K562 (cell line): Measurements from ENCODE around the gene HPN. TPM values are rescaled to one million over a fixed set of nuclear protein-coding genes. Genes with fewer than 3 reads are reported as not detected.

ENCODE experiments used
- ATAC-seq: fragments of 200-7000 bp; cut with Tn5 transposase; 3 replicates; pipeline ENCODE4 v1.9.1; 2020; ENCODE audit warnings: moderate library complexity
- BruUV-seq: library from RNA; stranded (reverse); fragments of 400-500 nt; replicated peaks from 2 replicates; lab custom pipeline; 2021; lab: Mats Ljungman, UMichigan
- CTCF ChIA-PET: fragments of 300-600 bp; formaldehyde crosslinking; extraction: SDS; loops from one replicate; lab custom pipeline; 2021; ENCODE audit warnings: low intra/inter-chr PET ratio; lab: Yijun Ruan, JAX
- POLR2A ChIA-PET: fragments of 300-600, 350-650 bp; sonication (Branson Sonifier 250); formaldehyde crosslinking; extraction: SDS; loops from one replicate; lab custom pipeline; 2021; ENCODE audit warnings: antibody characterized with exemption, inconsistent platforms; lab: Yijun Ruan, JAX
- DNase-seq, 4 experiments: peaks; one replicate each; pipeline versions ENCODE4 v3.0.0 to v3.0.0-alpha.2; 2011 to 2018; ENCODE audit warnings: low spot score in 3 of 4, mixed read lengths in 3 of 4; ENCODE audit errors: extremely low read depth in 1 of 4
- FAIRE-seq: peaks from 2 replicates; lab custom pipeline; 2011; peaks lifted over from hg19 to GRCh38; lab: Jason Lieb, UNC
- H2AFZ ChIP-seq: 2 replicates; pipeline ENCODE4 v1.6.0; 2011; ENCODE audit warnings: low read depth, low read length, control low read depth, inconsistent platforms
- H3K27ac ChIP-seq: fragments of 200-600 bp; 3 replicates; pipeline ENCODE4 v1.8.0; 2011; ENCODE audit warnings: low read depth, mild to moderate bottlenecking, control low read depth, inconsistent platforms, low read length, moderate library complexity, mixed read lengths; ENCODE audit errors: extremely low read depth
- H3K27me3 ChIP-seq, 2 experiments: fragments of 300-600 bp in 1 of 2; 2 replicates in 1 of 2; 3 replicates in 1 of 2; pipeline versions ENCODE4 v1.6.0 to v1.8.0; 2011; ENCODE audit warnings: inconsistent platforms in 2 of 2, low read length in 2 of 2, mild to moderate bottlenecking in 1 of 2, mixed read lengths in 1 of 2, moderate library complexity in 1 of 2; ENCODE audit not compliant: control insufficient read depth in 2 of 2, insufficient read depth in 2 of 2
- H3K36me3 ChIP-seq: fragments of 300-600 bp; 3 replicates; pipeline ENCODE4 v1.8.0; 2011; ENCODE audit warnings: mild to moderate bottlenecking, low read length, inconsistent platforms; ENCODE audit not compliant: control insufficient read depth, insufficient read depth
- H3K4me1 ChIP-seq, 2 experiments: fragments of 200-600 bp in 1 of 2; replicated peaks in 1 of 2; 2 replicates in 1 of 2; 3 replicates in 1 of 2; pipeline versions ENCODE4 v1.5.1 to v1.8.0; 2011; ENCODE audit warnings: inconsistent platforms in 2 of 2, low read length in 2 of 2, mild to moderate bottlenecking in 1 of 2, mixed read lengths in 1 of 2, moderate library complexity in 1 of 2; ENCODE audit not compliant: control insufficient read depth in 2 of 2, insufficient read depth in 2 of 2
- H3K4me2 ChIP-seq: 2 replicates; pipeline ENCODE4 v1.6.1; 2011; ENCODE audit warnings: low read length, control low read depth, inconsistent platforms, mixed read lengths; ENCODE audit not compliant: insufficient read depth
- H3K4me3 ChIP-seq: fragments of 200-600 bp; sonication (generic), shearing (Covaris generic); 2 replicates; pipeline ENCODE4 v1.5.1; 2016; ENCODE audit warnings: control low read depth, inconsistent platforms
- H3K79me2 ChIP-seq: fragments of 200-600 bp; 3 replicates; pipeline ENCODE4 v1.8.0; 2011; ENCODE audit warnings: low read length, inconsistent platforms; ENCODE audit not compliant: control insufficient read depth, insufficient read depth
- H3K9ac ChIP-seq, 2 experiments: 2 replicates each; pipeline versions ENCODE4 v1.6.0 to v1.6.1; 2011; ENCODE audit warnings: low read depth in 2 of 2, low read length in 2 of 2, control low read depth in 1 of 2, inconsistent platforms in 1 of 2, mild to moderate bottlenecking in 1 of 2, mixed read lengths in 1 of 2; ENCODE audit not compliant: insufficient read depth in 1 of 2
- H3K9me1 ChIP-seq: one replicate; pipeline ENCODE4 v1.6.0; 2011; ENCODE audit warnings: inconsistent platforms, mild to moderate bottlenecking, low read length, moderate library complexity; ENCODE audit not compliant: control insufficient read depth, insufficient read depth
- H3K9me3 ChIP-seq: replicated peaks from 2 replicates; pipeline ENCODE4 v1.5.1; 2011; ENCODE audit warnings: low read depth, low read length, inconsistent platforms; ENCODE audit not compliant: control insufficient read depth, insufficient read depth
- H4K20me1 ChIP-seq: replicated peaks from 2 replicates; pipeline ENCODE4 v1.6.1; 2011; ENCODE audit warnings: low read length, inconsistent platforms, mixed read lengths; ENCODE audit not compliant: control insufficient read depth, insufficient read depth
- ARID2 ChIP-seq: fragments of 450-650 bp; IDR thresholded peaks from 2 replicates; pipeline ENCODE4 v1.6.1; 2017; ENCODE audit warnings: antibody characterized with exemption, mild to moderate bottlenecking
- ARID4B ChIP-seq: sonication (generic); formaldehyde crosslinking; IDR thresholded peaks from 2 replicates; pipeline ENCODE4 v1.8.0; 2022; ENCODE audit warnings: mild to moderate bottlenecking, missing genetic modification reagents
- ATF6 ChIP-seq: sonication (generic); formaldehyde crosslinking; IDR thresholded peaks from 2 replicates; pipeline ENCODE4 v1.4.0; 2020; ENCODE audit warnings: mild to moderate bottlenecking, missing genetic modification reagents
- CBX1 ChIP-seq: sonication (generic); IDR thresholded peaks from 2 replicates; pipeline ENCODE4 v1.6.1; 2016; ENCODE audit warnings: antibody characterized with exemption, low read depth, mild to moderate bottlenecking
- CXXC5 ChIP-seq: fragments of 250-450 bp; sonication (Bioruptor Pico); IDR thresholded peaks from 2 replicates; pipeline ENCODE4 v1.8.0; 2022; ENCODE audit warnings: inconsistent platforms, mild to moderate bottlenecking, moderate library complexity
- EHMT2 ChIP-seq: fragments of 450-650 bp; IDR thresholded peaks from 2 replicates; pipeline ENCODE4 v1.6.1; 2018; ENCODE audit warnings: antibody characterized with exemption
- ERF ChIP-seq: fragments of 450-650 bp; formaldehyde crosslinking; IDR thresholded peaks from 2 replicates; pipeline ENCODE4 v1.4.0; 2020; ENCODE audit warnings: mild to moderate bottlenecking, mixed read lengths
- HBP1 ChIP-seq: fragments of 450-650 bp; formaldehyde crosslinking; IDR thresholded peaks from 2 replicates; pipeline ENCODE4 v1.4.0; 2022; ENCODE audit warnings: missing genetic modification characterization
- MTA3 ChIP-seq: fragments of 450-650 bp; formaldehyde crosslinking; IDR thresholded peaks from 2 replicates; pipeline ENCODE4 v1.6.1; 2017; ENCODE audit warnings: mild to moderate bottlenecking, borderline replicate concordance
- POLR2AphosphoS5 ChIP-seq: IDR thresholded peaks from 2 replicates; pipeline ENCODE4 v1.6.1; 2011; ENCODE audit warnings: mild to moderate bottlenecking, low read depth, low read length, moderate library complexity; ENCODE audit not compliant: control insufficient read depth, insufficient read depth
- THAP7 ChIP-seq: fragments of 250-450 bp; sonication (Bioruptor Pico); IDR thresholded peaks from 2 replicates; pipeline ENCODE4 v1.5.0; 2021
- WGBS: fragments of 100-300 bp; shearing (Covaris generic); methylation state at CpG from one replicate; pipeline ENCODE4 v1.1.6; 2016; ENCODE audit warnings: low coverage, mixed read lengths; ENCODE audit not compliant: insufficient coverage; ENCODE audit errors: missing lambda C conversion rate; 5-methylcytosine and 5-hydroxymethylcytosine counted together
- in situ Hi-C: fragments of 300-500 bp; cut with MboI; formaldehyde crosslinking; loops from 4 replicates; pipeline ENCODE4 v1.15.0; 2018; ENCODE audit warnings: inconsistent platforms, mixed read lengths
- intact Hi-C: fragments of 100-400 bp; cut with micrococcal nuclease; formaldehyde crosslinking; loops from 2 replicates; pipeline ENCODE4 v1.14.2; 2022
- polyA plus RNA-seq, 8 experiments: library from polyadenylated mRNA; depleted of rRNA in 4 of 8; stranded (reverse) in 5 of 8; unstranded in 3 of 8; fragments of >200 nt; fragmentation: Nextera tagmentation in 2 of 8; fragmentation: Illumina TruSeq in 1 of 8; extraction: Ambion mirVana in 2 of 8; extraction: Trizol in 1 of 8; gene quantifications; 2 replicates each; pipeline versions ENCODE4 v1.2.1 to v1.2.3, GENCODE V29; 2011 to 2014; ENCODE audit warnings: inconsistent platforms in 1 of 8, missing spikeins in 1 of 8
- total RNA-seq, 7 experiments: library from RNA; depleted of rRNA in 6 of 7; stranded (reverse); fragments of >200 nt in 6 of 7; fragmentation: Illumina TruSeq in 2 of 7; extraction: Trizol in 2 of 7; gene quantifications; 2 replicates each; pipeline versions ENCODE4 v1.2.1 to v1.2.3, GENCODE V29; 2011 to 2021; ENCODE audit warnings: low replicate concordance in 1 of 7

Gene HPN
- total and polyA plus RNA-seq, 9 of the 15 experiments (the other 6 are each of a cell fraction or from before 2014, with no cell fraction given): 0.10 to 0.20 TPM; not detected in 7

GRCh38 chr19:35024095-35024494 lies 17.4 kb upstream of the HPN start:
- Histone ChIP-seq H3K9me1 (no peaks in the 10 kb centered on the region), H3K36me3 (peaks cover 88% of the 10 kb centered on the region), H3K27ac (no peak overlapping the region), H3K4me2 (no peak overlapping the region), H3K27me3 (no peaks in the 10 kb centered on the region), H3K9ac (no peak overlapping the region), H2AFZ (no peak overlapping the region), H4K20me1 (no peaks in the 10 kb centered on the region), H3K9me3 (no peaks in the 10 kb centered on the region), H3K79me2 (no peaks in the 10 kb centered on the region), H3K4me1 (peaks cover 0 to 4% of the 10 kb centered on the region in 2 experiments; a peak in 1 of 5 replicates), H3K4me3 (no peak overlapping the region)
- WGBS: 84% methylated on average over 5 of the region's 6 CpGs
- BruUV-seq: no TSS peak
- no peak for FAIRE-seq
- POLR2A ChIA-PET: no interaction called here
- DNase-seq: no peak
- CTCF ChIA-PET: no interaction called here
- TF ChIP-seq CBX1 (no peak), HBP1 (CRISPR knock-in tag) (no peak), ATF6 (CRISPR knock-in tag) (no peak), ERF (CRISPR knock-in tag) (no peak), CXXC5 (CRISPR knock-in tag) (no peak), ARID4B (CRISPR knock-in tag) (no peak), EHMT2 (no peak), POLR2AphosphoS5 (no peak), ARID2 (no peak), MTA3 (no peak), THAP7 (no peak)
- in situ Hi-C loops (no loop called here), intact Hi-C loops (no loop called here)
- no peak for ATAC-seq
